WTC11 (cell line): ENCODE data around the gene FRK. TPM values are rescaled to one million over a fixed set of nuclear protein-coding genes. Genes with fewer than 3 reads are reported as not detected.

Experiments
- ATAC-seq: fragments of 200-7000 bp; cut with Tn5 transposase; 2 replicates; pipeline ENCODE4 v1.10.0; 2021; ENCODE audit warnings: mild to moderate bottlenecking, moderate library complexity
- CTCF ChIA-PET: fragments of 300-600 bp; sonication (Branson Sonifier 250); formaldehyde crosslinking; loops from one replicate; lab custom pipeline; 2021; ENCODE audit warnings: antibody characterized with exemption; lab: Charles Lee
- POLR2A ChIA-PET: fragments of 350-600 bp; sonication (Branson Sonifier 250); formaldehyde crosslinking; loops from one replicate; lab custom pipeline; 2021; ENCODE audit warnings: antibody characterized with exemption; lab: Charles Lee
- DNase-seq: peaks from one replicate; pipeline ENCODE4 v3.0.0; 2021; ENCODE audit warnings: low spot score
- H3K27ac Mint-ChIP-seq: 2 replicates; pipeline ENCODE4 v1.8.0; 2021; ENCODE audit warnings: mixed read lengths
- H3K27me3 Mint-ChIP-seq: 2 replicates; pipeline ENCODE4 v1.8.0; 2021; ENCODE audit warnings: low read depth, mild to moderate bottlenecking, moderate library complexity, mixed read lengths
- H3K36me3 Mint-ChIP-seq: 2 replicates; pipeline ENCODE4 v1.8.0; 2021; ENCODE audit warnings: mixed read lengths
- H3K4me1 Mint-ChIP-seq: 2 replicates; pipeline ENCODE4 v1.8.0; 2022; ENCODE audit warnings: mixed read lengths
- H3K4me3 Mint-ChIP-seq: 2 replicates; pipeline ENCODE4 v1.8.0; 2021; ENCODE audit warnings: mild to moderate bottlenecking, moderate library complexity, mixed read lengths
- H3K9me3 Mint-ChIP-seq: 2 replicates; pipeline ENCODE4 v1.8.0; 2021; ENCODE audit warnings: mixed read lengths
- ATF2 ChIP-seq: sonication (generic); formaldehyde crosslinking; IDR thresholded peaks from 2 replicates; pipeline ENCODE4 v1.8.1; 2022; ENCODE audit warnings: low read depth, missing genetic modification reagents, borderline replicate concordance
- CREM ChIP-seq: sonication (generic); formaldehyde crosslinking; IDR thresholded peaks from 2 replicates; pipeline ENCODE4 v1.8.1; 2022; ENCODE audit warnings: mild to moderate bottlenecking, missing genetic modification reagents, moderate library complexity
- CTCF ChIP-seq: fragments of 200-600 bp; IDR thresholded peaks from 2 replicates; pipeline ENCODE4 v1.8.0; 2022; ENCODE audit warnings: antibody characterized with exemption
- FOXP4 ChIP-seq: sonication (generic); formaldehyde crosslinking; IDR thresholded peaks from 2 replicates; pipeline ENCODE4 v1.8.0; 2022; ENCODE audit warnings: mild to moderate bottlenecking, missing genetic modification reagents
- GTF2I ChIP-seq: fragments of 250-450 bp; sonication (Bioruptor Pico); conservative IDR thresholded peaks from 2 replicates; pipeline ENCODE4 v1.4.0; 2021; ENCODE audit warnings: mild to moderate bottlenecking
- IRF1 ChIP-seq: sonication (generic); formaldehyde crosslinking; IDR thresholded peaks from 2 replicates; pipeline ENCODE4 v1.8.0; 2023; ENCODE audit warnings: missing genetic modification reagents
- KAT7 ChIP-seq: sonication (generic); formaldehyde crosslinking; IDR thresholded peaks from 2 replicates; pipeline ENCODE4 v1.8.1; 2023; ENCODE audit warnings: missing genetic modification reagents, mild to moderate bottlenecking, borderline replicate concordance
- NFE2L1 ChIP-seq: sonication (generic); formaldehyde crosslinking; IDR thresholded peaks from 2 replicates; pipeline ENCODE4 v1.8.1; 2023; ENCODE audit warnings: missing genetic modification reagents
- NR2C2 ChIP-seq: sonication (generic); formaldehyde crosslinking; IDR thresholded peaks from 2 replicates; pipeline ENCODE4 v1.8.0; 2022; ENCODE audit warnings: mild to moderate bottlenecking, missing genetic modification reagents
- OVOL2 ChIP-seq: fragments of 250-450 bp; sonication (Bioruptor Pico); IDR thresholded peaks from 2 replicates; pipeline ENCODE4 v1.9.0; 2021; ENCODE audit warnings: mild to moderate bottlenecking, borderline replicate concordance
- PREB ChIP-seq: sonication (generic); formaldehyde crosslinking; IDR thresholded peaks from 2 replicates; pipeline ENCODE4 v1.8.1; 2022; ENCODE audit warnings: mild to moderate bottlenecking, missing genetic modification reagents, moderate library complexity, borderline replicate concordance
- SOX15 ChIP-seq: fragments of 250-450 bp; sonication (Bioruptor Pico); IDR thresholded peaks from 2 replicates; pipeline ENCODE4 v1.9.0; 2021; ENCODE audit warnings: mild to moderate bottlenecking
- SP1 ChIP-seq: sonication (generic); formaldehyde crosslinking; conservative IDR thresholded peaks from 2 replicates; pipeline ENCODE4 v1.8.1; 2022; ENCODE audit warnings: missing genetic modification reagents
- STAT6 ChIP-seq: sonication (generic); formaldehyde crosslinking; conservative IDR thresholded peaks from 2 replicates; pipeline ENCODE4 v1.8.1; 2023; ENCODE audit warnings: mild to moderate bottlenecking, low read depth, missing genetic modification reagents, moderate library complexity
- TEAD1 ChIP-seq: sonication (generic); formaldehyde crosslinking; IDR thresholded peaks from 2 replicates; pipeline ENCODE4 v1.8.0; 2022; ENCODE audit warnings: mild to moderate bottlenecking, missing genetic modification reagents
- TEAD4 ChIP-seq: sonication (generic); formaldehyde crosslinking; IDR thresholded peaks from 2 replicates; pipeline ENCODE4 v1.8.0; 2022; ENCODE audit warnings: mild to moderate bottlenecking, missing genetic modification reagents
- USF2 ChIP-seq: sonication (generic); formaldehyde crosslinking; IDR thresholded peaks from 2 replicates; pipeline ENCODE4 v1.8.1; 2023; ENCODE audit warnings: mild to moderate bottlenecking, missing genetic modification reagents, moderate library complexity
- ZMAT4 ChIP-seq: fragments of 250-450 bp; sonication (Bioruptor Pico); IDR thresholded peaks from 2 replicates; pipeline ENCODE4 v1.9.0; 2021; ENCODE audit warnings: mild to moderate bottlenecking
- ZNF121 ChIP-seq: sonication (generic); formaldehyde crosslinking; IDR thresholded peaks from 2 replicates; pipeline ENCODE4 v1.8.0; 2023; ENCODE audit warnings: missing genetic modification reagents
- ZNF138 ChIP-seq: sonication (generic); formaldehyde crosslinking; conservative IDR thresholded peaks from 2 replicates; pipeline ENCODE4 v1.8.1; 2022; ENCODE audit warnings: mild to moderate bottlenecking, moderate library complexity, missing genetic modification reagents
- ZNF396 ChIP-seq: fragments of 250-450 bp; sonication (Bioruptor Pico); IDR thresholded peaks from 2 replicates; pipeline ENCODE4 v1.8.0; 2021; ENCODE audit warnings: mild to moderate bottlenecking, moderate library complexity, borderline replicate concordance
- ZNF416 ChIP-seq: fragments of 250-450 bp; sonication (Bioruptor Pico); IDR thresholded peaks from 2 replicates; pipeline ENCODE4 v1.9.0; 2021; ENCODE audit warnings: mild to moderate bottlenecking, inconsistent platforms
- ZNF671 ChIP-seq: fragments of 250-450 bp; sonication (Bioruptor Pico); IDR thresholded peaks from 2 replicates; pipeline ENCODE4 v1.8.0; 2021; ENCODE audit warnings: mild to moderate bottlenecking
- total RNA-seq: library from RNA; stranded (reverse); gene quantifications from 3 replicates; pipeline ENCODE4 v1.2.3, GENCODE V29; 2021

The FRK gene
- total RNA-seq, 1 experiment from 2014 or later = 0.13 TPM

GRCh38 chr6:115934829-115935228 is 125.9 kb downstream of the FRK start:
- POLR2A ChIA-PET = no interaction called here
- DNase-seq (no peak), ATAC-seq (no peak)
- peaks cover 6% of the 10 kb centered on the region for H3K4me1 Mint-ChIP-seq
- CTCF ChIA-PET = no interaction called here
- peaks cover 3% of the 10 kb centered on the region; the same call in 1 of the 2 replicates for H3K27me3 Mint-ChIP-seq
- no peak overlapping the region for H3K4me3 Mint-ChIP-seq
- TF ChIP-seq USF2 (CRISPR knock-in tag) (no peak), ZNF671 (CRISPR knock-in tag) (no peak), KAT7 (CRISPR knock-in tag) (no peak), STAT6 (CRISPR knock-in tag) (no peak), OVOL2 (CRISPR knock-in tag) (no peak), ATF2 (no peak), TEAD1 (CRISPR knock-in tag) (no peak), ZNF396 (no peak), NR2C2 (CRISPR knock-in tag) (no peak), PREB (CRISPR knock-in tag) (no peak), ZNF121 (no peak), ZNF416 (CRISPR knock-in tag) (no peak), FOXP4 (no peak), CREM (CRISPR knock-in tag) (no peak), GTF2I (CRISPR knock-in tag) (no peak), SP1 (CRISPR knock-in tag) (no peak)
- TF ChIP-seq, all 79 proteins: peak for 0
- no peak overlapping the region for H3K27ac Mint-ChIP-seq
- H3K36me3 Mint-ChIP-seq = no peaks in the 10 kb centered on the region
- H3K9me3 Mint-ChIP-seq = peaks cover 4% of the 10 kb centered on the region

GRCh38 chr6:115934145-115934544 is 126.5 kb downstream of the FRK start:
- peaks cover 6% of the 10 kb centered on the region for H3K4me1 Mint-ChIP-seq
- no peak overlapping the region for H3K27ac Mint-ChIP-seq
- no peaks in the 10 kb centered on the region for H3K36me3 Mint-ChIP-seq
- ATAC-seq (no peak), DNase-seq (no peak)
- peaks cover 4% of the 10 kb centered on the region for H3K9me3 Mint-ChIP-seq
- POLR2A ChIA-PET = no interaction called here
- TF ChIP-seq SOX15 (CRISPR knock-in tag) (no peak), ZMAT4 (CRISPR knock-in tag) (no peak), IRF1 (CRISPR knock-in tag) (no peak), ZNF138 (CRISPR knock-in tag) (no peak), CTCF (no peak), STAT6 (CRISPR knock-in tag) (no peak), NFE2L1 (no peak), GTF2I (CRISPR knock-in tag) (no peak), TEAD4 (CRISPR knock-in tag) (no peak)
- CTCF ChIA-PET = no interaction called here
- H3K4me3 Mint-ChIP-seq = no peak overlapping the region
- peaks cover 3% of the 10 kb centered on the region; the same call in 1 of the 2 replicates for H3K27me3 Mint-ChIP-seq
